ENCODE measurements around the gene SEMA3B.

DNA sequence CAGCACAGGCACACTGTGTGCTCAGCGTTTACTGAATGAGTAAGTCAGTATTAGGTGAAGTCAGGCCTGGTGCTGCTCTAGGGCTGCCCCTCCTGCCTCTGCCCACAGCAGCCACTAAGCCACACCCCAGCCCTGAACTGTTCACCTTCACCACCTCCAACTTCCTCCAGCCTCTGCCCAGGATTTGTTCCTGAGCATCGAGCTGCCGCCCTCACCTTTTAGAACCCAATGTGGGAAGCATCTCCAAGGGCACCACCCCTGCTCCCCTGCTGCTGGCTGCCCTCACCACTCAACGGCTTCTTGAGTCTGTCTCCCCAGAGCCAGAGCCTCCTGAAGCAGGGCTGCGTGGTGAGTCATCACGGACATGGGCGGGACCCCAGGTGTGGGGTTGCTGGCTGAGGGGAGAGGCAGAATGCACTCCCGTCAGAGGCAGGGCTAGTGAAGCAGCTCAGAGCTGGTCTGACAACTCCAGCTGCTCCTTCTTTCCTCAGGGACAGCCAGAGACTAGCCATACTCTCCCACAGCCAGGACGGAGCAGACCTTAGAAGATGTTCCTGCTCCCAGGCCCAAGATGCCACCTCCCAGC, 47.8 kb downstream of the SEMA3B start:
- TF ChIP-seq, protein P1, sequence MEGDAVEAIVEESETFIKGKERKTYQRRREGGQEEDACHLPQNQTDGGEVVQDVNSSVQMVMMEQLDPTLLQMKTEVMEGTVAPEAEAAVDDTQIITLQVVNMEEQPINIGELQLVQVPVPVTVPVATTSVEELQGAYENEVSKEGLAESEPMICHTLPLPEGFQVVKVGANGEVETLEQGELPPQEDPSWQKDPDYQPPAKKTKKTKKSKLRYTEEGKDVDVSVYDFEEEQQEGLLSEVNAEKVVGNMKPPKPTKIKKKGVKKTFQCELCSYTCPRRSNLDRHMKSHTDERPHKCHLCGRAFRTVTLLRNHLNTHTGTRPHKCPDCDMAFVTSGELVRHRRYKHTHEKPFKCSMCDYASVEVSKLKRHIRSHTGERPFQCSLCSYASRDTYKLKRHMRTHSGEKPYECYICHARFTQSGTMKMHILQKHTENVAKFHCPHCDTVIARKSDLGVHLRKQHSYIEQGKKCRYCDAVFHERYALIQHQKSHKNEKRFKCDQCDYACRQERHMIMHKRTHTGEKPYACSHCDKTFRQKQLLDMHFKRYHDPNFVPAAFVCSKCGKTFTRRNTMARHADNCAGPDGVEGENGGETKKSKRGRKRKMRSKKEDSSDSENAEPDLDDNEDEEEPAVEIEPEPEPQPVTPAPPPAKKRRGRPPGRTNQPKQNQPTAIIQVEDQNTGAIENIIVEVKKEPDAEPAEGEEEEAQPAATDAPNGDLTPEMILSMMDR (conservative IDR thresholded peaks at IDR 0.05; ENCODE audit: low read length): no peak
- TF ChIP-seq EZH2phosphoT487 (IDR thresholded peaks at IDR 0.05; ENCODE audit: borderline replicate concordance, low read depth, low read length): no peak
